ENCODE measurements around the gene NTNG1. TPM values are rescaled to one million over a fixed set of nuclear protein-coding genes. Genes with fewer than 3 reads are reported as not detected.

The NTNG1 gene
- total RNA-seq, 1 experiment from 2014 or later = 1.5 TPM

- H3K36me3 Mint-ChIP-seq (ENCODE audit: insufficient read depth in 1 of 3, low read depth in 3 of 3) = no peaks in the 10 kb centered on the region
- no peak overlapping the region for H3K4ac ChIP-seq (ENCODE audit: low read depth, low read length)
- WGBS (ENCODE audit: extremely low coverage, insufficient read length, low lambda C conversion rate) = no CpG with 5 or more reads among the region's 2 CpGs
Measured at GRCh38 chr1:107405236-107405635, 264.4 kb downstream of the NTNG1 start.

More at GRCh38 chr1:107405236-107405635, 264.4 kb downstream of the NTNG1 start:
- no peaks in the 10 kb centered on the region for H3K79me2 ChIP-seq (ENCODE audit: insufficient read depth, low read length)
- no peak overlapping the region for H3K9ac ChIP-seq (ENCODE audit: extremely low read depth, insufficient read length, low read length)
- H2BK120ac ChIP-seq (ENCODE audit: low read depth, low read length, poor library complexity, severe bottlenecking) = no peak overlapping the region
- no peak overlapping the region for H3T11ph ChIP-seq (ENCODE audit: low read length)
- no peaks in the 10 kb centered on the region for H3K27me3 ChIP-seq (ENCODE audit: insufficient read depth, low read length)
- DNase-seq = no peak
- H2BK20ac ChIP-seq (ENCODE audit: low read depth, low read length, poor library complexity, severe bottlenecking) = no peak overlapping the region
- H3K79me1 ChIP-seq (ENCODE audit: insufficient read depth, low read depth, low read length, poor library complexity, severe bottlenecking) = no peaks in the 10 kb centered on the region
- Mint-ChIP-seq H3K27ac (no peak overlapping the region), H3K4me1 (peaks cover 4 to 5% of the 10 kb centered on the region in 2 experiments; a peak in 2 of 4 replicates), H3K4me3 (no peak overlapping the region), H3K27me3 (ENCODE audit: low read depth) (no peaks in the 10 kb centered on the region), H3K9me3 (no peaks in the 10 kb centered on the region)
- H4K8ac ChIP-seq (replicated peaks; ENCODE audit: insufficient read length, low read depth, low read length) = no peak overlapping the region
- H3K27ac ChIP-seq (ENCODE audit: insufficient read length, low read depth, low read length) = no peak overlapping the region
- H3K23ac ChIP-seq (ENCODE audit: insufficient read length, low read depth, low read length) = no peak overlapping the region
- no peaks in the 10 kb centered on the region for H3K4me1 ChIP-seq (ENCODE audit: insufficient read depth, low read length)
- H4K91ac ChIP-seq (ENCODE audit: insufficient read length, low read depth, low read length) = no peak overlapping the region
- no peak overlapping the region for H2AK5ac ChIP-seq (ENCODE audit: insufficient read length, low read length)
- H2BK5ac ChIP-seq (ENCODE audit: insufficient read length, low read length) = no peak overlapping the region
- H4K20me1 ChIP-seq (ENCODE audit: control insufficient read depth, insufficient read depth, insufficient read length) = no peaks in the 10 kb centered on the region
- TF ChIP-seq CTCF (conservative IDR thresholded peaks at IDR 0.05) = no peak
- H3K14ac ChIP-seq (ENCODE audit: insufficient read depth, low read length) = no peak overlapping the region
- H3K56ac ChIP-seq (ENCODE audit: insufficient read length, low read depth, low read length) = no peak overlapping the region
- no peaks in the 10 kb centered on the region for H3K9me3 ChIP-seq (ENCODE audit: control insufficient read depth, low read depth, low read length)
- no peak overlapping the region for H2BK12ac ChIP-seq (ENCODE audit: insufficient read length, low read depth, low read length)
- H3K23me2 ChIP-seq (ENCODE audit: insufficient read length, low read depth, low read length, poor library complexity, severe bottlenecking) = no peaks in the 10 kb centered on the region
- no peak overlapping the region for H2BK15ac ChIP-seq (ENCODE audit: low read depth, low read length)
- no peak overlapping the region for H4K5ac ChIP-seq (ENCODE audit: insufficient read length, low read depth, low read length)
- no peak overlapping the region for H2AFZ ChIP-seq (ENCODE audit: low read length)
- no peak overlapping the region for H3K18ac ChIP-seq (ENCODE audit: insufficient read length, low read depth, low read length)
- no peak overlapping the region for H3K4me2 ChIP-seq (ENCODE audit: insufficient read depth, insufficient read length, low read length)
